Sigmoid colon (tissue), 7 donors: ENCODE results near the gene INAFM2. TPM values are rescaled to one million over a fixed set of nuclear protein-coding genes. Genes with fewer than 3 reads are reported as not detected.

Experiments used
- DNase-seq: peaks from one replicate; pipeline ENCODE4 v3.0.0-alpha.2; 2019
- H3K27ac ChIP-seq, 4 donors: fragments of 200-600 bp; sonication (generic); one replicate each; pipeline ENCODE4 v1.5.1; 2016 to 2019; ENCODE audit warnings: mild to moderate bottlenecking in 1 of 4
- H3K27me3 ChIP-seq, 3 donors: fragments of 200-600 bp; sonication (generic); one replicate each; pipeline ENCODE4 v1.5.1; 2019; ENCODE audit warnings: mild to moderate bottlenecking in 1 of 3
- H3K36me3 ChIP-seq, 4 donors: fragments of 200-600 bp; sonication (generic); one replicate each; pipeline ENCODE4 v1.5.1; 2016 to 2019
- H3K4me1 ChIP-seq, 4 donors: fragments of 200-600 bp; sonication (generic); one replicate each; pipeline ENCODE4 v1.5.1; 2017 to 2019
- H3K4me3 ChIP-seq, 4 donors: fragments of 200-600 bp; sonication (generic); one replicate each; pipeline ENCODE4 v1.5.1; 2017 to 2019; ENCODE audit warnings: mild to moderate bottlenecking in 2 of 4, moderate library complexity in 1 of 4
- H3K9me3 ChIP-seq, 4 donors: fragments of 200-600 bp in 3 of 4; sonication (generic) in 3 of 4; one replicate each; pipeline versions ENCODE4 v1.5.1 to v1.6.1; 2013 to 2019
- CTCF ChIP-seq, 4 experiments: fragments of 450-650 bp in 3 of 4; fragments of 200-600 bp in 1 of 4; IDR thresholded peaks; one replicate each; pipeline ENCODE4 v1.5.1; 2016 to 2019; ENCODE audit warnings: antibody characterized with exemption in 4 of 4, mild to moderate bottlenecking in 3 of 4, moderate library complexity in 2 of 4
- EP300 ChIP-seq, 4 donors: sonication (generic); formaldehyde crosslinking; IDR thresholded peaks; one replicate each; pipeline ENCODE4 v1.6.1; 2017; ENCODE audit warnings: antibody characterized with exemption in 4 of 4
- POLR2A ChIP-seq, 2 donors: fragments of 450-650 bp; IDR thresholded peaks; one replicate each; pipeline ENCODE4 v1.6.1; 2016; ENCODE audit warnings: antibody characterized with exemption in 2 of 2, mild to moderate bottlenecking in 2 of 2, moderate library complexity in 2 of 2
- POLR2AphosphoS5 ChIP-seq, 4 donors: sonication (generic); formaldehyde crosslinking; IDR thresholded peaks; one replicate each; pipeline ENCODE4 v1.6.1; 2017; ENCODE audit warnings: antibody characterized with exemption in 4 of 4
- WGBS, 2 donors: extraction: QIAGEN DNeasy Blood & Tissue Kit; methylation state at CpG; one replicate each; pipeline ENCODE4 v1.1.7; 2013; 5-methylcytosine and 5-hydroxymethylcytosine counted together
- intact Hi-C: fragments of 100-400 bp; cut with DNase I; formaldehyde crosslinking; loops from one replicate; pipeline ENCODE4 v1.15.1; 2023
- polyA plus RNA-seq, 3 donors: library from polyadenylated mRNA; stranded (reverse); fragments of 200-250 nt; gene quantifications; one replicate each; pipeline ENCODE4 v1.2.3, GENCODE V29; 2013
- total RNA-seq, 4 donors: library from RNA; depleted of rRNA; stranded (reverse); fragments of >200 nt; gene quantifications; one replicate each; pipeline ENCODE4 v1.1.0, GENCODE V29; 2016
- donor health status: healthy with polysubstance abuse.
- donor health status: Bipolar disorder and iron deficiency.
- donor health status: healthy.

INAFM2 gene
- total and polyA plus RNA-seq, 7 donors = 6.6 to 63.1 (median 41.0) TPM

- intact Hi-C loops = no loop called here
- no peak for TF ChIP-seq POLR2AphosphoS5 (IDR thresholded peaks at IDR 0.05)
- no peak for TF ChIP-seq EP300 (IDR thresholded peaks at IDR 0.05)
- no peak for TF ChIP-seq CTCF (IDR thresholded peaks at IDR 0.05)
- Histone ChIP-seq H3K27ac (no peak overlapping the region), H3K4me3 (peak overlapping the region in 2 of 4 donors; percentile 40 to 46), H3K27me3 (peaks cover 0 to 2% (median 0%) of the 10 kb centered on the region in 3 donors), H3K9me3 (no peaks in the 10 kb centered on the region), H3K36me3 (no peaks in the 10 kb centered on the region), H3K4me1 (peaks cover 0 to 27% (median 20%) of the 10 kb centered on the region in 4 donors)
- no peak for DNase-seq
- WGBS, 2 donors = 69 to 73% methylated on average over 12 of the region's 12 CpGs
These were observed 33.0 kb upstream of the INAFM2 start for GRCh38 chr15:40290545-40290917.

DNA sequence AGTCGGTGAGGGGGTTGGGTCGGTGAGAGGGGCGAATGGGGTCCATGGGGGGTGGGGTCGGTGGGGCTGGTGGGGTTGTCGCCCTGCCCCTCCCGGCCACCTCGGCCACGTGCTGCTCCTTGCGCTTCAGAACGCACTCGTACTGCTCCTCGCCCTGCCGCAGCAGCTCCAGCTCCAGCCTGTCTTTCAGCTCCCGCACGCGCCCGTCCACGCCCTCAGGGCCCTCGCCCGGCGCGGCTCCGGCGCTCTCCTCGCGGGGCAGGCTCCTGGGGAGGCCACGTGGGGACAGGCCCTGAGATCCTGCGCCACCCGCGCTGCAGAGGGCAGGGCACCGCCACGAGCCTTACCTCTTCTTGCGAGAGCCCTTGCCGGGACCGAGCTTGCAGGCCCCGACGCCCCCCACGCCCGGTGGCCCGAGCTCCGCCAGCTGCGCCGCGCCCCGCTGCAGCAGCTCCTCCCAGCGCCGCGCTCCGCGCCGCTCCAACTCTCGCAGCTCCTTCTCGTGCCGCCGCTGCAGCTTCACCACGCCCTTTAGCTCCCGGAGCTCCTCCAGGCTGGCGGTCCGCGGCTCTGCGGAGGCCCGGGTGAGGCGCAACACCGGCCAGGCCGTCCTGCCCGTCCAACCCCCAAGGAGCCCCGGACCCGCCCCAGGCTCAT is 32.4 kb upstream of the INAFM2 start:
- intact Hi-C loops = no loop called here
- Histone ChIP-seq H3K4me3 (peak overlapping the region in 3 of 4 donors; percentile 37 to 46 (median 40)), H3K36me3 (no peaks in the 10 kb centered on the region), H3K27ac (peak overlapping the region in 2 of 4 donors; percentile 19 to 24), H3K9me3 (no peaks in the 10 kb centered on the region), H3K27me3 (peaks cover 0 to 2% (median 0%) of the 10 kb centered on the region in 3 donors), H3K4me1 (peaks cover 0 to 27% (median 20%) of the 10 kb centered on the region in 4 donors)
- no peak for TF ChIP-seq EP300 (IDR thresholded peaks at IDR 0.05)
- TF ChIP-seq POLR2AphosphoS5 (IDR thresholded peaks at IDR 0.05) = no peak
- no peak for TF ChIP-seq CTCF (IDR thresholded peaks at IDR 0.05)
- no peak for TF ChIP-seq POLR2A (IDR thresholded peaks at IDR 0.05)
- peak; percentile 77 for DNase-seq
- 14 to 57% methylated on average over 68 of the region's 68 CpGs for WGBS, 2 donors

- intact Hi-C loops = no loop called here
- Histone ChIP-seq H3K27me3 (peaks cover 0 to 2% (median 0%) of the 10 kb centered on the region in 3 donors), H3K4me3 (no peak overlapping the region), H3K27ac (no peak overlapping the region), H3K36me3 (no peaks in the 10 kb centered on the region), H3K4me1 (peaks cover 0 to 31% (median 26%) of the 10 kb centered on the region in 4 donors), H3K9me3 (no peaks in the 10 kb centered on the region)
- no peak for DNase-seq
- 83 to 89% methylated on average over 3 of the region's 3 CpGs for WGBS, 2 donors
- no peak for TF ChIP-seq EP300 (IDR thresholded peaks at IDR 0.05)
- no peak for TF ChIP-seq POLR2AphosphoS5 (IDR thresholded peaks at IDR 0.05)
- TF ChIP-seq CTCF (IDR thresholded peaks at IDR 0.05) = no peak
- no peak for TF ChIP-seq POLR2A (IDR thresholded peaks at IDR 0.05)
These were observed 31.2 kb upstream of the INAFM2 start for GRCh38 chr15:40292246-40292645.

- H3K4me3 ChIP-seq = no peak overlapping the region
- peaks cover 0 to 31% (median 26%) of the 10 kb centered on the region in 4 donors for H3K4me1 ChIP-seq
- no peaks in the 10 kb centered on the region for H3K36me3 ChIP-seq
- no peak for DNase-seq
- H3K9me3 ChIP-seq = no peaks in the 10 kb centered on the region
- no peak for TF ChIP-seq POLR2A (IDR thresholded peaks at IDR 0.05)
- TF ChIP-seq CTCF (IDR thresholded peaks at IDR 0.05) = no peak
- intact Hi-C loops = no loop called here
- H3K27me3 ChIP-seq = peaks cover 0 to 2% (median 0%) of the 10 kb centered on the region in 3 donors
- H3K27ac ChIP-seq = no peak overlapping the region
These were observed 30.5 kb upstream of the INAFM2 start for GRCh38 chr15:40293006-40293405.
